ENCODE data around the gene FAM177A1.

DNA sequence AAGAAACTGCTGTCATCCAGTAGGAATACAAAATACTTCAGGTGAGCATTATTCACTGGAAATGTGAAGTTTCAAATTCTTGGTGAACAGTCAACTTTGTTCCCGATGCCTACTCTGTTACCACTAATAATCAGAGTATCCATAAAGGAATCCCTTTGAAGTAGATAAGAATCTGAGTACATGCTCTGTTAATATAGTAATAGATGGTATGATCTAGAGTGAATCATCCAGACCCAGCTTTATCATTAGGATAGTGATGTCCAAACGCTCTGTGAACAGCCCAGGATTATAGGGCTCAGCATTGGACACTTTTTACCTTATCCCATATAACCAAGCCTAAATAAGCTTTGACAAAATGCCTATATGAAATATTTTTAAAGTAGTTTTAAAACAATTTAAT, 42.4 kb downstream of the FAM177A1 start:
- TF ChIP-seq CTCF (IDR thresholded peaks at IDR 0.05): no peak
- no peak for TF ChIP-seq POLR2AphosphoS5 (IDR thresholded peaks at IDR 0.05)
- no peak for TF ChIP-seq EP300 (IDR thresholded peaks at IDR 0.05)

Data from esophagus muscularis mucosa (tissue), 4 donors.